ENCODE data around the gene CD48.

DNA sequence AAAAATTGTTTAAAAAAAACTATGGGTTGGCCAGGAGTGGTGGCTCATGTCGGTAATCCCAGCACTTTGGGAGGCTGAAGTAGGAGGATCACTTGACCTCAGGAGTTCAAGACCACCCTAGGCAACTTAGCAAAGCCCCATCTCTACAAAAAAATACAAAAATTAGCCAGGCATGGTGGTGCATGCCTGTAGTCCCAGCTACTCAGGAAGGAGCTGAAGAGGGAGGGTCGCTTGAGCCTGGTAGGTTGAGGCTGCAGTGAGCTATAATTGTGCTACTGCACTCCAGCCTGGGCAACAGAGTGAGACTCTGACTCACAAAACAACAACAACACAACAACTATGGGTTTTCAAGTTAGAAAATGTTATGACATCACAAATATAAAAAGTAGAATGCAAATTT, 43.8 kb upstream of the CD48 start:
- TF ChIP-seq, protein P1, sequence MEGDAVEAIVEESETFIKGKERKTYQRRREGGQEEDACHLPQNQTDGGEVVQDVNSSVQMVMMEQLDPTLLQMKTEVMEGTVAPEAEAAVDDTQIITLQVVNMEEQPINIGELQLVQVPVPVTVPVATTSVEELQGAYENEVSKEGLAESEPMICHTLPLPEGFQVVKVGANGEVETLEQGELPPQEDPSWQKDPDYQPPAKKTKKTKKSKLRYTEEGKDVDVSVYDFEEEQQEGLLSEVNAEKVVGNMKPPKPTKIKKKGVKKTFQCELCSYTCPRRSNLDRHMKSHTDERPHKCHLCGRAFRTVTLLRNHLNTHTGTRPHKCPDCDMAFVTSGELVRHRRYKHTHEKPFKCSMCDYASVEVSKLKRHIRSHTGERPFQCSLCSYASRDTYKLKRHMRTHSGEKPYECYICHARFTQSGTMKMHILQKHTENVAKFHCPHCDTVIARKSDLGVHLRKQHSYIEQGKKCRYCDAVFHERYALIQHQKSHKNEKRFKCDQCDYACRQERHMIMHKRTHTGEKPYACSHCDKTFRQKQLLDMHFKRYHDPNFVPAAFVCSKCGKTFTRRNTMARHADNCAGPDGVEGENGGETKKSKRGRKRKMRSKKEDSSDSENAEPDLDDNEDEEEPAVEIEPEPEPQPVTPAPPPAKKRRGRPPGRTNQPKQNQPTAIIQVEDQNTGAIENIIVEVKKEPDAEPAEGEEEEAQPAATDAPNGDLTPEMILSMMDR (IDR thresholded peaks at IDR 0.05), result no peak
- TF ChIP-seq POLR2A (IDR thresholded peaks at IDR 0.05), result no peak
